Measurements from ENCODE around the gene RBM33. TPM values are rescaled to one million over a fixed set of nuclear protein-coding genes. Genes with fewer than 3 reads are reported as not detected.

RBM33 gene
- total and polyA plus RNA-seq, 2 of the 13 experiments (the other 11 are each of a cell fraction or from before 2014, with no cell fraction given): 12.4 to 28.9 TPM

DNA sequence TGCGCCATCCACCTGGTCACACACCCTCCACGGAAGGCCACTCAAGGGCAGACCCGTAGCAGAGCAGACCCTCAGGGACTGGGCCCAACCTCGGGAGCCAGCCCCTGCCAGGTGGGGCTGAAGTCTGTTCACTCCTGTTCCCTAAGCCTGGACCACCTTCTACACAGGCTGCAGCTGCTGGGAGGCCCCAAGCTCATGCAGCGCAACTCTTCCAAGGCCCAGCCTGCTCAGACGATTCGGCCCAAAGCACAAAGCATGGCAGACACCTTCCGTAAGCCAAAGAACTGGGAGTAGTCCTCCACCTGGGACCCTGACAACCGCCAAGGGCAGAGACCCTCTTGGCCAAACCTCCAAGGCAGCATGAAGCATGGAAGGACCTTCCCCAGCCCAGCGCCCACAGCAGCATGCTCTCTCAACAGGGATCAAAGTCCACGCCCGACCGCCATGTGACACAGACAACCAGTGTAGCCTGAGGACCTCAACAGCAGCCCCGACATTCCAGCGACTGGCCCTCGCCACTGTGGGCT lies 156.3 kb downstream of the RBM33 start (continued):
- no peak for TF ChIP-seq HIVEP1 (CRISPR knock-in tag; IDR thresholded peaks at IDR 0.05)
- TF ChIP-seq, protein P1, sequence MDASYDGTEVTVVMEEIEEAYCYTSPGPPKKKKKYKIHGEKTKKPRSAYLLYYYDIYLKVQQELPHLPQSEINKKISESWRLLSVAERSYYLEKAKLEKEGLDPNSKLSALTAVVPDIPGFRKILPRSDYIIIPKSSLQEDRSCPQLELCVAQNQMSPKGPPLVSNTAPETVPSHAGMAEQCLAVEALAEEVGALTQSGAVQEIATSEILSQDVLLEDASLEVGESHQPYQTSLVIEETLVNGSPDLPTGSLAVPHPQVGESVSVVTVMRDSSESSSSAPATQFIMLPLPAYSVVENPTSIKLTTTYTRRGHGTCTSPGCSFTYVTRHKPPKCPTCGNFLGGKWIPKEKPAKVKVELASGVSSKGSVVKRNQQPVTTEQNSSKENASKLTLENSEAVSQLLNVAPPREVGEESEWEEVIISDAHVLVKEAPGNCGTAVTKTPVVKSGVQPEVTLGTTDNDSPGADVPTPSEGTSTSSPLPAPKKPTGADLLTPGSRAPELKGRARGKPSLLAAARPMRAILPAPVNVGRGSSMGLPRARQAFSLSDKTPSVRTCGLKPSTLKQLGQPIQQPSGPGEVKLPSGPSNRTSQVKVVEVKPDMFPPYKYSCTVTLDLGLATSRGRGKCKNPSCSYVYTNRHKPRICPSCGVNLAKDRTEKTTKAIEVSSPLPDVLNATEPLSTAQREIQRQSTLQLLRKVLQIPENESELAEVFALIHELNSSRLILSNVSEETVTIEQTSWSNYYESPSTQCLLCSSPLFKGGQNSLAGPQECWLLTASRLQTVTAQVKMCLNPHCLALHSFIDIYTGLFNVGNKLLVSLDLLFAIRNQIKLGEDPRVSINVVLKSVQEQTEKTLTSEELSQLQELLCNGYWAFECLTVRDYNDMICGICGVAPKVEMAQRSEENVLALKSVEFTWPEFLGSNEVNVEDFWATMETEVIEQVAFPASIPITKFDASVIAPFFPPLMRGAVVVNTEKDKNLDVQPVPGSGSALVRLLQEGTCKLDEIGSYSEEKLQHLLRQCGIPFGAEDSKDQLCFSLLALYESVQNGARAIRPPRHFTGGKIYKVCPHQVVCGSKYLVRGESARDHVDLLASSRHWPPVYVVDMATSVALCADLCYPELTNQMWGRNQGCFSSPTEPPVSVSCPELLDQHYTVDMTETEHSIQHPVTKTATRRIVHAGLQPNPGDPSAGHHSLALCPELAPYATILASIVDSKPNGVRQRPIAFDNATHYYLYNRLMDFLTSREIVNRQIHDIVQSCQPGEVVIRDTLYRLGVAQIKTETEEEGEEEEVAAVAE (CRISPR knock-in tag; IDR thresholded peaks at IDR 0.05; ENCODE audit: borderline replicate concordance): 0 out of 2 replicates have a peak, but pooled peaks have one; percentile 46
- TF ChIP-seq CBX5 (CRISPR knock-in tag; IDR thresholded peaks at IDR 0.05; ENCODE audit: borderline replicate concordance): peak; percentile 65; the same call in 1 of the 2 replicates
- TF ChIP-seq ZNF572 (CRISPR knock-in tag; IDR thresholded peaks at IDR 0.05): 0 out of 2 replicates have a peak, but pooled peaks have one; percentile 54
- 0 out of 2 replicates have a peak, but pooled peaks have one; percentile 31 for TF ChIP-seq BCL6 (CRISPR knock-in tag; IDR thresholded peaks at IDR 0.05)
- TF ChIP-seq ZSCAN21 (CRISPR knock-in tag; IDR thresholded peaks at IDR 0.05; ENCODE audit: borderline replicate concordance): peak; percentile 29; the same call in 1 of the 2 replicates
- TF ChIP-seq PRPF4 (IDR thresholded peaks at IDR 0.05; ENCODE audit: low read depth, low read length, poor library complexity, severe bottlenecking): no peak
- peak; percentile 46; the same call in 1 of the 2 replicates for TF ChIP-seq THAP11 (CRISPR knock-in tag; IDR thresholded peaks at IDR 0.05)
- peak; percentile 38; the same call in 1 of the 2 replicates for TF ChIP-seq SOX5 (CRISPR knock-in tag; IDR thresholded peaks at IDR 0.05; ENCODE audit: borderline replicate concordance)
- TF ChIP-seq TRAFD1 (CRISPR knock-in tag; IDR thresholded peaks at IDR 0.05; ENCODE audit: borderline replicate concordance): no peak
- no peak for TF ChIP-seq MTA3 (CRISPR knock-in tag; IDR thresholded peaks at IDR 0.05)
- TF ChIP-seq ZNF343 (CRISPR knock-in tag; IDR thresholded peaks at IDR 0.05): 0 out of 2 replicates have a peak, but pooled peaks have one; percentile 42
- TF ChIP-seq, protein P2, sequence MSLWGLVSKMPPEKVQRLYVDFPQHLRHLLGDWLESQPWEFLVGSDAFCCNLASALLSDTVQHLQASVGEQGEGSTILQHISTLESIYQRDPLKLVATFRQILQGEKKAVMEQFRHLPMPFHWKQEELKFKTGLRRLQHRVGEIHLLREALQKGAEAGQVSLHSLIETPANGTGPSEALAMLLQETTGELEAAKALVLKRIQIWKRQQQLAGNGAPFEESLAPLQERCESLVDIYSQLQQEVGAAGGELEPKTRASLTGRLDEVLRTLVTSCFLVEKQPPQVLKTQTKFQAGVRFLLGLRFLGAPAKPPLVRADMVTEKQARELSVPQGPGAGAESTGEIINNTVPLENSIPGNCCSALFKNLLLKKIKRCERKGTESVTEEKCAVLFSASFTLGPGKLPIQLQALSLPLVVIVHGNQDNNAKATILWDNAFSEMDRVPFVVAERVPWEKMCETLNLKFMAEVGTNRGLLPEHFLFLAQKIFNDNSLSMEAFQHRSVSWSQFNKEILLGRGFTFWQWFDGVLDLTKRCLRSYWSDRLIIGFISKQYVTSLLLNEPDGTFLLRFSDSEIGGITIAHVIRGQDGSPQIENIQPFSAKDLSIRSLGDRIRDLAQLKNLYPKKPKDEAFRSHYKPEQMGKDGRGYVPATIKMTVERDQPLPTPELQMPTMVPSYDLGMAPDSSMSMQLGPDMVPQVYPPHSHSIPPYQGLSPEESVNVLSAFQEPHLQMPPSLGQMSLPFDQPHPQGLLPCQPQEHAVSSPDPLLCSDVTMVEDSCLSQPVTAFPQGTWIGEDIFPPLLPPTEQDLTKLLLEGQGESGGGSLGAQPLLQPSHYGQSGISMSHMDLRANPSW (CRISPR knock-in tag; IDR thresholded peaks at IDR 0.05; ENCODE audit: borderline replicate concordance): no peak
- no peak for TF ChIP-seq ZNF556 (CRISPR knock-in tag; IDR thresholded peaks at IDR 0.05; ENCODE audit: borderline replicate concordance)
- TF ChIP-seq ATF7 (IDR thresholded peaks at IDR 0.05): no peak
- peak; percentile 27; the same call in 1 of the 2 replicates for TF ChIP-seq ATF7 (CRISPR knock-in tag; IDR thresholded peaks at IDR 0.05)
- 0 out of 2 replicates have a peak, but pooled peaks have one; percentile 26 for TF ChIP-seq WIZ (CRISPR knock-in tag; IDR thresholded peaks at IDR 0.05)
- no peak for TF ChIP-seq ZSCAN12 (CRISPR knock-in tag; IDR thresholded peaks at IDR 0.05)
- no peak for TF ChIP-seq POLR2AphosphoS5 (IDR thresholded peaks at IDR 0.05; ENCODE audit: low read depth, low read length)
- no peak for TF ChIP-seq ATM (IDR thresholded peaks at IDR 0.05; ENCODE audit: borderline replicate concordance)
- 0 out of 2 replicates have a peak, but pooled peaks have one; percentile 21 for TF ChIP-seq AHR (CRISPR knock-in tag; IDR thresholded peaks at IDR 0.05)
- no peak for TF ChIP-seq ZNF660 (CRISPR knock-in tag; IDR thresholded peaks at IDR 0.05; ENCODE audit: borderline replicate concordance, low read depth)
- peak; percentile 51; the same call in 1 of the 2 replicates for TF ChIP-seq FOXK1 (CRISPR knock-in tag; IDR thresholded peaks at IDR 0.05; ENCODE audit: borderline replicate concordance, low read depth)
